Activated naive CD8-positive, alpha-beta T cell (primary cell): ENCODE results near the gene PSMG4.
"Not testable (repeated sequence)": the region's sequence is repeated elsewhere in the genome, so short reads cannot be mapped to it uniquely, and the experiment has no call there.

Source experiments
- H3K27ac Mint-ChIP-seq: one replicate; pipeline ENCODE4 v1.8.0; 2021; ENCODE audit warnings: mixed read lengths
- H3K27me3 Mint-ChIP-seq: one replicate; pipeline ENCODE4 v1.8.0; 2021; ENCODE audit warnings: mixed read lengths
- H3K36me3 Mint-ChIP-seq: one replicate; pipeline ENCODE4 v1.8.0; 2021; ENCODE audit warnings: mixed read lengths
- H3K4me1 Mint-ChIP-seq: one replicate; pipeline ENCODE4 v1.8.0; 2021; ENCODE audit warnings: low read depth, mixed read lengths
- H3K4me3 Mint-ChIP-seq: one replicate; pipeline ENCODE4 v1.8.0; 2021; ENCODE audit warnings: mild to moderate bottlenecking, mixed read lengths
- H3K9me3 Mint-ChIP-seq: one replicate; pipeline ENCODE4 v1.8.0; 2021; ENCODE audit warnings: low read depth, mixed read lengths

The PSMG4 gene

DNA sequence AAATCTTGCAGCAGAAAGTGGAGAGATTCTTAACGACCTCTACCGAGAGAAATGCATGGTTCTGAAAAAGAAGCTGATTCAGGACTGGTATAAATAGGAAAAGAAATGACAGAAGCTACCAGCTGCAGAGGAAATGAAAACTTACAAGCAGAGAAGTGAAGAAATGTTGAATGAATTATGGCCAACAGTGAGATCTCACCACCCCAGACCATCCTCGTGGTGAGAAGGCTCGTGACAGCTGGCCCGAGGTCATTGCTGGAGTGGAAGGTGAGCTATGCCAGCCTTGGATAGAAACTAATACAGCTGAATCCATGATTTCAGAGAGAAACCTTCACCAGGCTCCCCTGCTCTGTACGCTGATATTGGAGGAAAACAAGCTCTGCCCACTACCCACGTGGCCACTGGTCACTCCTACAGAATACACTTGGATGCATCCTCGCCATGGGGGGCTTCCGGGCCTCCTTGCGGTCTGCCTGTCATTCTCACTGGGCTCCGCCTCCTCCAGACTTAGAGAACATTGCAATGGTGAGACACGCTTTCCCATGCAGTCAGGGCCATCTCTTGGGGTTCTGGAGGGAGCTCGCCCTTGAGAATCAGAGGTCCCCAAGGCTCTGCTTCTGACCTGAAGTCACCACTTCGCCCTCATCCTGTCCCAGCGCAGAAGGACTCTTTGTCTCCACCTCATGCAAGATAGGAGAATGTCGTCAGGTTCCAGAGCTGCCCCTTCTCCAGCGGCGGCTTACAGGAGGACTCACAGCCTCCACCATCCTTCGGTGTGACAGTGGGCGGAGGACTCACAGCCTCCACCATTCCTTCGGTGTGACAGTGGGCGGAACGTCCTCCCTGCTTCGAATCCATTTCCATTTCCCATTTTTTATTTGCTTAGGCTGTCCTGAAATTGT lies 20.7 kb upstream of the PSMG4 start:
- no peaks in the 10 kb centered on the region for H3K9me3 Mint-ChIP-seq
- H3K27ac Mint-ChIP-seq: no peak overlapping the region
- peaks cover 2% of the 10 kb centered on the region for H3K36me3 Mint-ChIP-seq
- no peak overlapping the region for H3K4me3 Mint-ChIP-seq
- peaks cover 31% of the 10 kb centered on the region for H3K27me3 Mint-ChIP-seq
- H3K4me1 Mint-ChIP-seq: no peaks in the 10 kb centered on the region

DNA sequence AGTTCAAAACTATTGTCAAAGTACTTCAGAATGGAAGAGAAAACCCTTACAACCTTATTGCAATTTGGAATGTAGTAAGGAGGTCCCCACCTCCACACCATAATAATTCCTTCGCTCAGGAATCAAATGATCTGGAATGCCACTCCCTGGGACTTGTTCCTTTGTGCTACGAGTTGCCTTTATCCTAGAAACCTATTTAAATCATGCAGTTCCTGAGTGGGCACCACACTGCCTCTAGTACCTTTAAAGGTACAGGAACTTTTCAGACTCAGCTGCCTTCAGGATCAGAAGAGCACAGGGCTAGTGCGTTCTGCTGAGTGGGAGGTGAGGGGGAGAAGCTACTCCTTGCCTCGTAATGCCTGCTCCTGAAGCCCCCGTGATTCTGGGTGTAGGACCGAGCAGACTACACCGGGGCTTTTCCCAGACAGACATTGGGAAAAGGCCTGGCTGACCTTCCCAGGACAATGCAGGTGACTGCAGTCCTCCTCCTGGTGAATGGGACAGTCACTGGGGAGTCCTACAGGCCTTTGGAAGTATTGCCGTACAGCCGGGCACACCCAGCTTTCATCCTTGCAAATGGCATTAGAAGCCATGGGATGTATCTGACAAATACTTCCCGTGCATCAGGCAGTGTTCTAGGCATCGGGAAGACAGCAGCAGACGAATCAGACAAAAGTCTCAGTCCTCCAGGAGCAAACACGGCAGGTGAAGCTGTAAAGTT lies 19.5 kb upstream of the PSMG4 start:
- peaks cover 20% of the 10 kb centered on the region for H3K27me3 Mint-ChIP-seq

DNA sequence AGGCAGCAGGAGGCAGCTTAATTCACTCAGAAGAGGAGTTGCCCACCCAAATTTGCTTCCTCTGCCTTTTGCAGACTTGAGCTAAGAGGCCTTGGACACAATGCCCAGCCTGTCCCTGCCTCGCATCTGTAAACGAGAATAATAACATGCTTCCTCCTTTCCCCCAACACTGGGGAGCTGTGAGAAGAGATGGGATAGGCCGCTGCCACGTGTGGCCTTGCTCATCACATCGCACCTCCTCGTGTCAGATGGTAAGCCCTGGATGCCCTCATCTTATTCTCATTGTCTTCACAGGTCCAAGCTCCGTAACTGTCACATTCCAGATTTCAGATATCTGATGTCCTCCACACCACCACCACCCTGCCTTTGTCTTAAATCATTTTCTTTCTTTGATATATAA lies 18.2 kb upstream of the PSMG4 start:
- Mint-ChIP-seq H3K27ac (no peak overlapping the region), H3K27me3 (peaks cover 15% of the 10 kb centered on the region), H3K36me3 (no peaks in the 10 kb centered on the region), H3K4me3 (no peak overlapping the region), H3K4me1 (no peaks in the 10 kb centered on the region), H3K9me3 (no peaks in the 10 kb centered on the region)

More for the DNA sequence above, 19.5 kb upstream of the PSMG4 start:
- no peaks in the 10 kb centered on the region for H3K9me3 Mint-ChIP-seq
- H3K27ac Mint-ChIP-seq: no peak overlapping the region
- H3K36me3 Mint-ChIP-seq: peaks cover 2% of the 10 kb centered on the region
- no peaks in the 10 kb centered on the region for H3K4me1 Mint-ChIP-seq
- no peak overlapping the region for H3K4me3 Mint-ChIP-seq

DNA sequence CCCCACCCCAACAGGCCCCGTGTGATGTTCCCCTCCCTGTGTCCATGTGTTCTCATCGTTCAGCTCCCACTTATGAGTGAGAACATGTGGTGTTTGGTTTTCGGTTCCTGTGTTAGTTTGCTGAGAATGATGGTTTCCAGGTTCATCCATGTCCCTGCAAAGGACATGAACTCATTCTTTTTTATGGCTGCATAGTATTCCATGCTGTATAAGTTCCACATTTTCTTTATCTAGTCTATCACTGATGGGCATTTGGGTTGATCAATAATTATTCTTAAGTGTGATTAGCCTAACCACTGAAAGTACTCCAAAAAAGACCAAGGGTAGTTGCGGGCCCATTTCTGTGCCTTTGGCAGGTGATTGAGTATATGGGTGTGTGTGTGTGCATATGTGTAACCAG lies 17.0 kb upstream of the PSMG4 start:
- peaks cover 11% of the 10 kb centered on the region for H3K27me3 Mint-ChIP-seq
- not testable (repeated sequence) for H3K27ac Mint-ChIP-seq, H3K9me3 Mint-ChIP-seq, H3K4me1 Mint-ChIP-seq, H3K4me3 Mint-ChIP-seq, H3K36me3 Mint-ChIP-seq

DNA sequence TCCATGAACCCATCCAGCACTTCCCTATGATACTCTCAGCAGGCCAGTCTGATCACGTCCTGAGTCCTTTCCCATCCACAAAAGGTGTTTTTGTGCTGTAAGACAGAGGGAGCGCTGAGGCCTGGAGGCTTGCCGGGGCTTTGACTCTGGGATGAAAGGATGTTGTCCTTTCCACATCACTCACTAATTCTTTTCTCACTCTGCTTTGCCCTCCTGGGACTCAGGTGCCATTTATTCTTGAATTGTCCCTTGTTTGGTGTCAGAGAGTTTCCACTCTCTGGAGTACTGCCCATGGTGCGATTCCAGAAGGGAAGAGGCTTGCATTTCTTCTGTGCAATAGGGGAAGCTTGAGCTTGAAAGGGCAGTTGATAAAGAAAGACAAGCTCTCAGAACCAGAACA lies 16.0 kb upstream of the PSMG4 start:
- Mint-ChIP-seq H3K4me3 (no peak overlapping the region), H3K27me3 (peaks cover 8% of the 10 kb centered on the region), H3K36me3 (peaks cover 2% of the 10 kb centered on the region), H3K27ac (no peak overlapping the region), H3K9me3 (no peaks in the 10 kb centered on the region), H3K4me1 (no peaks in the 10 kb centered on the region)

DNA sequence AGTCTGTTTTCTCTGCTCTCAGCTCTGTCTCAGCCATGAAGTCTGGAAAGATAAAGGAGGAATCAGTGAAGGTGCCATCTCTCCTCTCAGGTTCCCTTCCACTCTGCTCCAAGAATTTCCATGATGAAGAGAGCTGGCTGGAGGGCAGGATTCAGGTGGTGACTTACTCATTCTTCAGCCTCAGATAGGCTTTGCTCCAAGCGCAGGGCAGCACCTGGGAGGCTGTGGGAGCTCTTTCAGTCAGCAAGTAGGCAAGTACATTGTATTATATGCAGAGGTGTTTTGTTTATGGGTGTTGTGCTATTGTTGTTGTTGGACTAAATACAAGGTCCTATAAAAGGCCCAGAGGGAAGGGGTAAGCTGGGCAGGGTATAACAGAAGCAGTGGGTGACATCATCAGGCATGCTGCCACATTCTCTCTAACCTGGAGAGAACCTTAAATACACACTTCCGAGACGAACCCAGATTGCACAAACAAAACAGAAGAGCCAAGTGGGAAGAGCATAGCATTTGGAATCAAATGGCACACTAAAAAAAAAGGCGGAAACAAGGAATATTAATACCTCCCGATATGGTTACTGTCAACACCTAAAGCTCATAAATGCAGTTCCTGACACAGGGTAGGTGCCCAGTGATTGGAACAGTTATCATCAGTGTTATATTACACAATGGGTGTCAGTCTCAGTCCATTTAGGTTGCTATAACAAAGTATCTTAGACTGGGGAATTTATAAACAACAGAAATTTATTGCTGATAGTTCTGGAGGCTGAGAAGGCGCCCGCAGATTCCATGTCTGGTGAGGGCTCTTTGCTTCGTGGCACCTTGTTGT lies 14.5 kb upstream of the PSMG4 start:
- peaks cover 11% of the 10 kb centered on the region for H3K27me3 Mint-ChIP-seq
- no peaks in the 10 kb centered on the region for H3K4me1 Mint-ChIP-seq
- H3K36me3 Mint-ChIP-seq: peaks cover 2% of the 10 kb centered on the region
- no peak overlapping the region for H3K27ac Mint-ChIP-seq
- no peak overlapping the region for H3K4me3 Mint-ChIP-seq
- no peaks in the 10 kb centered on the region for H3K9me3 Mint-ChIP-seq

DNA sequence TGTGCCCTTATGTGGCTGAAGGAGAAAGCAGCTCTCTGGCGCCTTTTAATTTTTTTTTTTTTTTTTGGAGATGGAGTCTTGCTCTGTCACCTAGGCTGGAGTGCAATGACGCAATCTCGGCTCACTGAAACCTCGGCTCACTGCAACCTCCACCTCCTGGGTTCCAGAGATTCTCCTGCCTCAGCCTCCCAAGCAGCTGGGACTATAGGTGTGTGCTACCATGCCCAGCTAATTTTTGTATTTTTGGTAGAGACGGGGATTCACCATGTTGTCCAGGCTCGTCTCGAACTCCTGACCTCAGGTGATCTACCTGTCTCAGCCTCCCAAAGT lies 13.9 kb upstream of the PSMG4 start:
- H3K4me3 Mint-ChIP-seq, H3K27ac Mint-ChIP-seq, H3K36me3 Mint-ChIP-seq, H3K9me3 Mint-ChIP-seq, H3K4me1 Mint-ChIP-seq: not testable (repeated sequence)
- peaks cover 14% of the 10 kb centered on the region for H3K27me3 Mint-ChIP-seq

DNA sequence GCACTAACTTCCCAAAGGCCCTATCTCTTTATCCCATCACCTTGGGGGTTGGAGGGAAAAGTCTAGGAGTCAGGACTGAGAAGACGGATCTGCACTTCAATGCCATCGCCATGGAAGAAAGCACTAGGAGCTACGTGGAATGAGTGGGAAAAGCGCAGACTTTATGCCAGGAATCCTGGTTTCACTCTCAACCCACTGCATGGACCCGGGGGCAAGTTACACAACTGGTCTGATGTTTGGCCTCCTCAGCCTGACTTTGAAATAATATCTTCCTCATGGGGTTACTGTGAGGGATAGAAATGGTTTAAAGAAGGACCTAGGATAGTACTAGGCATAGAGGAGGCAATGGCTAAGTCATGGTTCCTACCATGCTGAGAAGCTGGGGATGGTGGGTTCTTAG lies 13.5 kb upstream of the PSMG4 start:
- no peaks in the 10 kb centered on the region for H3K9me3 Mint-ChIP-seq
- peaks cover 16% of the 10 kb centered on the region for H3K27me3 Mint-ChIP-seq
- no peak overlapping the region for H3K27ac Mint-ChIP-seq
- peaks cover 2% of the 10 kb centered on the region for H3K36me3 Mint-ChIP-seq
- no peak overlapping the region for H3K4me3 Mint-ChIP-seq
- H3K4me1 Mint-ChIP-seq: no peaks in the 10 kb centered on the region

DNA sequence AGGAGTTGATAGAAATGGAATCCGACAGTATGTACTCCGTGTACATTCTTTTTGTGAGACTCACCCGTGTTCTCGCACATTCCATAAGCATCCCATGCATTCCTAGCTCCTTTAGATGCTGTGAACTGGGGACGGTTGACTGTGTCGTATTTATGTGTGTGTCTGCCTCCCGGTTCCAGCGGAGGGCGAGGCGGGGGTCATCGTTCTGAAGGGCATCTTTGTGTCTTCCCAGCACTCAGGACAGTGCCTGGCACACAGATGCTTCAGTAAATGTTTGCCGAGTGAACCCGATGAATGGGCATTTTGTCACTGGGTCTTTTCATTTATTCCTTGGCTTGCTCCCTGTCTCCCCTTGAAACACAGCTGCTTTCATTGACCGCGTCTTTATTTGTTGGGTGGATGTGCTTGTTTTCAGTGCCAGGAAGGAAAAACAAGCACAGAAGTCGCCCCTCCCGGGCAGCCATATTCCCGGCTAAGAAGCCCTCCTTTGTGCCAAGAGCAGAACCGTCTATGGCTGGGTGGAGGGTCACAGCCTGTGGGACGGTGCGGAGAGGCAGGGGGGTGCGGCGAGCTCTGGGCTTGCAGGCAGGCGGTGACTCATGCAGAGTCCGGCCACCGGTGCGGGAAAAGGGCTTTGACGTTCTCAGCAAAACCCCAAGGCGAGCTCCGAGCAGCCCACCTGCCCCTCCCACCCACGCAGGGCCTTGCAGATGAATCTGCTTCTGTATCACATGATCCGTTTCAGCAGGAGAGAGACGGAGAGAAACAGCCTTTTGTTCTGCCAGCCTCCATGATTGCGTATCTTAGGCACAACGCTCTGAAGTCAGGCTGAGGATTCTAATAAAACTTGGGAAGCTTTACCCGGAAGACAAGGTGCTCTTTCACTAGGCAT lies 11.2 kb upstream of the PSMG4 start:
- Mint-ChIP-seq H3K36me3 (peaks cover 2% of the 10 kb centered on the region), H3K27ac (no peak overlapping the region), H3K4me1 (peaks cover 8% of the 10 kb centered on the region), H3K9me3 (no peaks in the 10 kb centered on the region), H3K4me3 (no peak overlapping the region), H3K27me3 (peaks cover 22% of the 10 kb centered on the region)

DNA sequence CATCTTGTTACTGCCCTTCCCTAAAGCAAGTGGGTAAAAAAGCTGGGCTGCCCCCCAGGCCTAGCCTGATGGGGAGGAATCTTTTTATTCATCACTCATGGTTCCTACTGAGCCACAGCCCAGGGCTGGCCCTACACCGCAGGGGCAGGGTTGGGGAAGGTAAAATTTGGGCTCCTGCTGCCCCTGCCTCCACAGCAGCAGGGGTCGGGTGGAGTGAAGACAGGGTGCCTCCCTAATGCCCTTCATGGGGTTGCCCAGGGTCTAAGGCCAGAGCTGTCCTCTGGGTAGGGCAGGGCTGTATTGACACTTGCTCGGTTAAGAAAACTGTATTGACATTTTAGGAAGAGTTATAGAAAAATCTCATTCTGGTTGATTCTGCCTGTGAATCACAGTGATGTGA lies 8.9 kb upstream of the PSMG4 start:
- Mint-ChIP-seq H3K27ac (no peak overlapping the region), H3K9me3 (no peaks in the 10 kb centered on the region), H3K36me3 (peaks cover 2% of the 10 kb centered on the region), H3K27me3 (peaks cover 20% of the 10 kb centered on the region), H3K4me3 (no peak overlapping the region), H3K4me1 (peaks cover 8% of the 10 kb centered on the region)

DNA sequence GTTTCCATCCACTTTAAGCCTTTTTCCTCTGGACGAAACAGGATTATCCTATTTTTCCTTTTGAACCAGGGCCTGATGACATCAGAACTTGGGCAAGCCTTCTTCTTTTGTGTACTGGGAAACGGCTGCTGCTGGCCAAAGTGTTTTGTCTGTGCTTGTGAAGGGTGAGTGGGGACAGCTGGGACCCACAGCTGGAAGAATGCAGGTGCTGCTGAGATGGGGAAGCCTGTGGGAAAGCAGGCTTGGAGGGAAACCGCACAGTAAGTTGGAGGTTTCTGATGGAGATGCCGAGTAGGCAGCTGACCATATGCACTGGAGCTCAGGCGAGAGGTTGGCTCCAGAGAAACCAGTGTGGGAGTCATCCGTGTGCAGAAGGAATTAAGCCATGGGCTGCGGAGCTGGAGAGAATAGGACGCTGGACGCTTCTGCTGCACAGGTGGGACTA lies 8.5 kb upstream of the PSMG4 start:
- H3K4me3 Mint-ChIP-seq: no peak overlapping the region
- H3K27ac Mint-ChIP-seq: no peak overlapping the region
- H3K27me3 Mint-ChIP-seq: peaks cover 20% of the 10 kb centered on the region
- no peaks in the 10 kb centered on the region for H3K9me3 Mint-ChIP-seq
- H3K36me3 Mint-ChIP-seq: peaks cover 2% of the 10 kb centered on the region
- peaks cover 8% of the 10 kb centered on the region for H3K4me1 Mint-ChIP-seq

DNA sequence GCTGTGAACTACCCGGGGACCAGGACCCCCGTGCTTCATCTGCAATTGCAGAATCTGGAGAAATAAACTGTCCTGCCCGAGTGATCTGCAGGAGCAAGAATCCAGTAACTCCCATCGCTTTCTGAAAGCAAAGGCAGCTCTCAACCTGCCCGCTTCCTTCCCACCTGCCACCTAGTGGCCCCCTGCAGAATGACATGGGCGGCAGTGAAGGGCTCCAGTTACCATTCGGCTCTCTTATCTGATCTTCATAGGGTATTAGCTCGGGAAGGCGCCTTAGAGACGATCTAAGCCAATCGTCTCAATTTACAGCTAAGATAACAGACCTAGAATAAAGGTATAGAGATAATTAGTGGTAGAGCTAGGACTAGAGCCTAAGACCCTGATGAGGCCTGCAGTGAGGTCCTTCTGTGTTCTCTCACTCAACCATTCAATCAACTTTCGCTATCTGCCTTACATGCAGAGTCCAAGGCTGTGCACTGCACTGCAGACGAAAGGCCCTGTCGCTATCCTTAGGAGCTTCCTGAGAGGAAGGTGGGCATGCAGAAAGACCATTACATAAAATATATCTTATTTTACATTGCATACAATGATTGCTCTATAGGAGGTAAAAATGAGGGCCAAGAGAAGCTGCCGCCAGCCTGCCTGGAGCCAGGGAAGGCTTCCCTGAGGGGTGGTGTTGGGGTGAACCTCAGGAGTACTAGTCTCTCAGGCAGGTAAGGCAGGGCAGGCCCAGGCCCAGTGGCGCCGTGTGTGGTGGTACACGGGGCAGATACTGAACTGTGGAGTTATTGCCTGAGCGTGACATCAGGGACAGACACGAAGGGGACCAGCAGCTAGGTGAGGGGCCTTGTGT lies 7.1 kb upstream of the PSMG4 start:
- no peaks in the 10 kb centered on the region for H3K9me3 Mint-ChIP-seq
- peaks cover 8% of the 10 kb centered on the region for H3K4me1 Mint-ChIP-seq
- H3K27ac Mint-ChIP-seq: no peak overlapping the region
- H3K27me3 Mint-ChIP-seq: peaks cover 18% of the 10 kb centered on the region
- no peaks in the 10 kb centered on the region for H3K36me3 Mint-ChIP-seq
- no peak overlapping the region for H3K4me3 Mint-ChIP-seq

DNA sequence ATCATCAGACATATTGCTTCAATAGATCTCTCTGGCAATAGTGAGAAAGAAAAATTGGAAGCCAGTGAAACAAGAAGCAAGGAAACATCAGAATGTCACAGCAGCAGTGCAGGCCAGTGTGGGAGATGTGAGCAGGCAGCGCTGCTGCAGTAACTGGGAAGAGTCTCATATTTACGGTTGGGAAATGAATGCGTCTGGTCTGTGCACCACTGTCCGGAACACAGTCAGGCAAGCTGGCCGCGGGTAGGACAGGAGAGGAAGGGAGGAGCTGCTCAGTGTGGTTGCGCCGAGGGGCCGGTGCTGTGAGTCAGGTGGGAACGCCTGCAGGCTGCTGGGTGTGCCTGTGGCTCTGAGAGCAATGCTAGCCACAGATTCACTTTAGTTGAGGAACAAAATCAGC lies 6.4 kb upstream of the PSMG4 start:
- Mint-ChIP-seq H3K27me3 (peaks cover 17% of the 10 kb centered on the region), H3K4me3 (no peak overlapping the region), H3K27ac (no peak overlapping the region), H3K9me3 (no peaks in the 10 kb centered on the region), H3K36me3 (no peaks in the 10 kb centered on the region), H3K4me1 (peaks cover 8% of the 10 kb centered on the region)
